H9 (cell line): ENCODE measurements around the gene HOXD4. TPM values are rescaled to one million over a fixed set of nuclear protein-coding genes. Genes with fewer than 3 reads are reported as not detected.

ENCODE experiments used
- DNase-seq: peaks from one replicate; pipeline ENCODE4 v3.0.0-alpha.2; 2017
- H2AFZ ChIP-seq: one replicate; pipeline ENCODE4 v1.6.1; 2013; ENCODE audit warnings: mild to moderate bottlenecking, low read length, control low read depth, moderate library complexity
- H2AK5ac ChIP-seq: 2 replicates; pipeline ENCODE4 v1.6.1; 2013; ENCODE audit warnings: low read length, control low read depth, mixed read lengths; ENCODE audit not compliant: insufficient read length
- H2BK120ac ChIP-seq: one replicate; pipeline ENCODE4 v1.6.1; 2013; ENCODE audit warnings: low read depth, mild to moderate bottlenecking, low read length, control low read depth, inconsistent platforms; ENCODE audit not compliant: poor library complexity, severe bottlenecking
- H2BK12ac ChIP-seq: 2 replicates; pipeline ENCODE4 v1.6.1; 2013; ENCODE audit warnings: low read length, control low read depth, mixed read lengths, low read depth; ENCODE audit not compliant: insufficient read length
- H2BK15ac ChIP-seq: 2 replicates; pipeline ENCODE4 v1.6.1; 2013; ENCODE audit warnings: low read depth, low read length, control low read depth
- H2BK20ac ChIP-seq: one replicate; pipeline ENCODE4 v1.6.1; 2013; ENCODE audit warnings: low read depth, mild to moderate bottlenecking, low read length, control low read depth, inconsistent platforms; ENCODE audit not compliant: poor library complexity, severe bottlenecking
- H2BK5ac ChIP-seq: 2 replicates; pipeline ENCODE4 v1.6.1; 2013; ENCODE audit warnings: low read length, control low read depth, mixed read lengths; ENCODE audit not compliant: insufficient read length
- H3K14ac ChIP-seq: 2 replicates; pipeline ENCODE4 v1.6.1; 2013; ENCODE audit warnings: low read length, control low read depth; ENCODE audit not compliant: insufficient read depth
- H3K18ac ChIP-seq: 2 replicates; pipeline ENCODE4 v1.6.1; 2013; ENCODE audit warnings: low read depth, mild to moderate bottlenecking, mixed read lengths, low read length, control low read depth; ENCODE audit not compliant: insufficient read length
- H3K23ac ChIP-seq: 2 replicates; pipeline ENCODE4 v1.6.1; 2013; ENCODE audit warnings: low read length, control low read depth, mixed read lengths, low read depth; ENCODE audit not compliant: insufficient read length
- H3K23me2 ChIP-seq: 2 replicates; pipeline ENCODE4 v1.6.1; 2013; ENCODE audit warnings: low read depth, mild to moderate bottlenecking, mixed read lengths, low read length, control low read depth; ENCODE audit not compliant: insufficient read length, poor library complexity, severe bottlenecking
- H3K27ac ChIP-seq: 2 replicates; pipeline ENCODE4 v1.5.1; 2013; ENCODE audit warnings: low read length, control low read depth, mixed read lengths, low read depth; ENCODE audit not compliant: insufficient read length
- H3K27me3 ChIP-seq: 2 replicates; pipeline ENCODE4 v1.6.1; 2013; ENCODE audit warnings: low read length, control low read depth, inconsistent platforms; ENCODE audit not compliant: insufficient read depth
- H3K4ac ChIP-seq: 2 replicates; pipeline ENCODE4 v1.6.1; 2013; ENCODE audit warnings: low read depth, mild to moderate bottlenecking, control low read depth, inconsistent platforms, low read length, moderate library complexity
- H3K4me1 ChIP-seq: 2 replicates; pipeline ENCODE4 v1.6.1; 2013; ENCODE audit warnings: low read length, control low read depth, inconsistent platforms; ENCODE audit not compliant: insufficient read depth
- H3K4me2 ChIP-seq: 2 replicates; pipeline ENCODE4 v1.6.1; 2013; ENCODE audit warnings: low read length, control low read depth, mixed read lengths; ENCODE audit not compliant: insufficient read length, insufficient read depth
- H3K56ac ChIP-seq: 2 replicates; pipeline ENCODE4 v1.6.1; 2013; ENCODE audit warnings: low read depth, mild to moderate bottlenecking, mixed read lengths, low read length, control low read depth; ENCODE audit not compliant: insufficient read length
- H3K79me1 ChIP-seq: 2 replicates; pipeline ENCODE4 v1.6.1; 2013; ENCODE audit warnings: low read depth, mild to moderate bottlenecking, moderate library complexity, low read length, control low read depth, inconsistent platforms; ENCODE audit not compliant: insufficient read depth, poor library complexity, severe bottlenecking
- H3K79me2 ChIP-seq: 2 replicates; pipeline ENCODE4 v1.6.1; 2013; ENCODE audit warnings: low read length, control low read depth, inconsistent platforms; ENCODE audit not compliant: insufficient read depth
- H3K9ac ChIP-seq: 2 replicates; pipeline ENCODE4 v1.6.1; 2013; ENCODE audit warnings: low read length, control low read depth, mixed read lengths; ENCODE audit not compliant: insufficient read length; ENCODE audit errors: extremely low read depth
- H3K9me3 ChIP-seq: one replicate; pipeline ENCODE4 v1.6.1; 2013; ENCODE audit warnings: low read depth, low read length, inconsistent platforms; ENCODE audit not compliant: control insufficient read depth
- H3T11ph ChIP-seq: one replicate; pipeline ENCODE4 v1.6.1; 2013; ENCODE audit warnings: mild to moderate bottlenecking, low read length, control low read depth, inconsistent platforms
- H4K20me1 ChIP-seq: one replicate; pipeline ENCODE4 v1.6.1; 2013; ENCODE audit not compliant: control insufficient read depth, insufficient read length, insufficient read depth
- H4K5ac ChIP-seq: 2 replicates; pipeline ENCODE4 v1.6.1; 2013; ENCODE audit warnings: low read depth, mild to moderate bottlenecking, mixed read lengths, low read length, control low read depth; ENCODE audit not compliant: insufficient read length
- H4K8ac ChIP-seq: replicated peaks from 2 replicates; pipeline ENCODE4 v1.6.1; 2013; ENCODE audit warnings: low read length, control low read depth, mixed read lengths, low read depth; ENCODE audit not compliant: insufficient read length
- H4K91ac ChIP-seq: 2 replicates; pipeline ENCODE4 v1.6.1; 2013; ENCODE audit warnings: low read depth, mild to moderate bottlenecking, moderate library complexity, mixed read lengths, low read length, control low read depth; ENCODE audit not compliant: insufficient read length
- H3K27ac Mint-ChIP-seq, 3 experiments: 2 replicates in 2 of 3; 3 replicates in 1 of 3; pipeline ENCODE4 v1.8.0; 2020 to 2021; ENCODE audit warnings: mixed read lengths in 3 of 3, mild to moderate bottlenecking in 1 of 3, moderate library complexity in 1 of 3
- H3K27me3 Mint-ChIP-seq: 2 replicates; pipeline ENCODE4 v1.8.0; 2021; ENCODE audit warnings: low read depth, mild to moderate bottlenecking, moderate library complexity, mixed read lengths
- H3K36me3 Mint-ChIP-seq, 3 experiments: 2 replicates in 2 of 3; 3 replicates in 1 of 3; pipeline ENCODE4 v1.8.0; 2020 to 2021; ENCODE audit warnings: low read depth in 3 of 3, mixed read lengths in 3 of 3; ENCODE audit not compliant: insufficient read depth in 1 of 3
- H3K4me1 Mint-ChIP-seq, 2 experiments: 2 replicates each; pipeline ENCODE4 v1.8.0; 2020; ENCODE audit warnings: mixed read lengths in 2 of 2
- H3K4me3 Mint-ChIP-seq, 2 experiments: 2 replicates in 1 of 2; 3 replicates in 1 of 2; pipeline ENCODE4 v1.8.0; 2020 to 2021; ENCODE audit warnings: mild to moderate bottlenecking in 2 of 2, mixed read lengths in 2 of 2, moderate library complexity in 1 of 2
- H3K9me3 Mint-ChIP-seq, 2 experiments: 2 replicates in 1 of 2; 3 replicates in 1 of 2; pipeline ENCODE4 v1.8.0; 2020; ENCODE audit warnings: mild to moderate bottlenecking in 2 of 2, mixed read lengths in 2 of 2, moderate library complexity in 1 of 2
- WGBS: extraction: QIAGEN DNeasy Blood & Tissue Kit; methylation state at CpG from one replicate; pipeline ENCODE4 v1.1.7; 2013; ENCODE audit warnings: missing lambda C conversion rate, low lambda C conversion rate, mixed read lengths; ENCODE audit not compliant: insufficient read length; ENCODE audit errors: extremely low coverage; 5-methylcytosine and 5-hydroxymethylcytosine counted together
- total RNA-seq: library from RNA; stranded (reverse); gene quantifications from 2 replicates; pipeline ENCODE4 v1.2.1, GENCODE V29; 2021
- TF ChIP-seq, protein P1 (sequence below): fragments of 200-600 bp; sonication (generic); conservative IDR thresholded peaks from 3 replicates; pipeline ENCODE4 v1.8.0; 2021; ENCODE audit warnings: antibody characterized with exemption, mild to moderate bottlenecking

Gene HOXD4
- total RNA-seq, 1 experiment from 2014 or later = not detected

DNA sequence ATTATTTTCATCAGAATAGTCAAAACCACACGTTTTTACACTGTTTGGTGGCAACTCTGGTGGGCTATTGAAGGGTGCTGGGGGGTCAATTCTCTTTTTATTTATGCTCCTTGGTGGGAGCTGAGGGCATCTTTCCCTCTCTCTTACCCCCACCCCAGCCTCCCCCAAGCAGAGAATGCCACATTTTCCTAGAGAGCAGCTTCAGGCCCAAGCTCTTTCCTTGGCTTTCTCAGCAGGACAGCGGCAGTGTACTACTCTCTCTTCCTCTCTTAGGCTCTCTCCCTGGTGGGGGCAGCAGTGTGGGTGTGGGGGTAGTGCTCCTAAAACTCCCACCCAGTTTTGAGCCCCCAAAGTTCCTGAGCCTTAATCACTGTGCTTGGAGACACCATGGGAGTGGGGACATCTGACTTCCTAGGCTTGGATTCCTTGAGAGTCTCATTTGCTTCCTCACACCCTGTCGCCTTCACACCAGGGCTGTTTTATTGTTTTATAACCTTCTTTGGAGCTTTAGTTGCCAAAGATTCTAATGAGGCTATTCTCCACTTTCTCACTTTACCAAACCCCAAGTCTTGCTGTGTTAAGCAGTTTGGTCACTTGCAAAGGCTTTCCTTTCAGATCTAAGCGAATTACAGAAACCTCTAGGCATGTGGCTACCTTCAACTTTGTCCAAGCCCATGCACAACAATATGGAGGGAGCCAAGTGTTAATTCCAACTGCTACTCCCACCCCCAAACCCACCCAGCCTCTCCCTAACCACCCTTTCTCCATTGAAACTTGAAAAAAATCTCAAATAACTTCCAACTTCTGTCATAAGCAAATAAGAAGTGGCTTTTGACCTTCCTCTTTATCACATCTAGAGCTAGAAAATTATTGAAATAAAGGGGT, 6.0 kb upstream of the HOXD4 start:
- WGBS = no CpG with 5 or more reads among the region's 4 CpGs

More for the DNA sequence above, 6.0 kb upstream of the HOXD4 start:
- Mint-ChIP-seq H3K9me3 (peaks cover 0 to 7% of the 10 kb centered on the region in 2 experiments; a peak in 4 of 5 replicates), H3K27ac (no peak overlapping the region), H3K27me3 (peaks cover 98% of the 10 kb centered on the region), H3K4me3 (no peak overlapping the region), H3K4me1 (peaks cover 2 to 15% of the 10 kb centered on the region in 2 experiments; a peak in 3 of 4 replicates), H3K36me3 (no peaks in the 10 kb centered on the region; a peak in 1 of 7 replicates)
- Histone ChIP-seq H4K20me1 (no peaks in the 10 kb centered on the region), H4K8ac (no peak overlapping the region), H2AK5ac (no peak overlapping the region), H3K4me2 (no peak overlapping the region), H3K23me2 (no peaks in the 10 kb centered on the region), H2BK5ac (no peak overlapping the region), H2BK20ac (no peak overlapping the region), H4K5ac (no peak overlapping the region), H2BK120ac (no peak overlapping the region), H2AFZ (no peak overlapping the region), H3K27me3 (peaks cover 88% of the 10 kb centered on the region), H3K79me2 (no peaks in the 10 kb centered on the region), H3K4ac (no peak overlapping the region), H3K14ac (no peak overlapping the region), H3K79me1 (no peaks in the 10 kb centered on the region), H3K23ac (no peak overlapping the region), H3T11ph (no peak overlapping the region), H3K9me3 (no peaks in the 10 kb centered on the region), H3K27ac (no peak overlapping the region), H2BK12ac (no peak overlapping the region), H2BK15ac (no peak overlapping the region; the same call in 1 of the 2 replicates), H3K9ac (no peak overlapping the region), H3K4me1 (no peaks in the 10 kb centered on the region), H3K18ac (no peak overlapping the region), H3K56ac (no peak overlapping the region), H4K91ac (no peak overlapping the region)
- DNase-seq = no peak
- TF ChIP-seq, protein P1, sequence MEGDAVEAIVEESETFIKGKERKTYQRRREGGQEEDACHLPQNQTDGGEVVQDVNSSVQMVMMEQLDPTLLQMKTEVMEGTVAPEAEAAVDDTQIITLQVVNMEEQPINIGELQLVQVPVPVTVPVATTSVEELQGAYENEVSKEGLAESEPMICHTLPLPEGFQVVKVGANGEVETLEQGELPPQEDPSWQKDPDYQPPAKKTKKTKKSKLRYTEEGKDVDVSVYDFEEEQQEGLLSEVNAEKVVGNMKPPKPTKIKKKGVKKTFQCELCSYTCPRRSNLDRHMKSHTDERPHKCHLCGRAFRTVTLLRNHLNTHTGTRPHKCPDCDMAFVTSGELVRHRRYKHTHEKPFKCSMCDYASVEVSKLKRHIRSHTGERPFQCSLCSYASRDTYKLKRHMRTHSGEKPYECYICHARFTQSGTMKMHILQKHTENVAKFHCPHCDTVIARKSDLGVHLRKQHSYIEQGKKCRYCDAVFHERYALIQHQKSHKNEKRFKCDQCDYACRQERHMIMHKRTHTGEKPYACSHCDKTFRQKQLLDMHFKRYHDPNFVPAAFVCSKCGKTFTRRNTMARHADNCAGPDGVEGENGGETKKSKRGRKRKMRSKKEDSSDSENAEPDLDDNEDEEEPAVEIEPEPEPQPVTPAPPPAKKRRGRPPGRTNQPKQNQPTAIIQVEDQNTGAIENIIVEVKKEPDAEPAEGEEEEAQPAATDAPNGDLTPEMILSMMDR = no peak
